ENCODE measurements around the gene TBX1.
A peak's percentile ranks its signal among the peaks of the same experiment; 100 is the strongest.

DNA sequence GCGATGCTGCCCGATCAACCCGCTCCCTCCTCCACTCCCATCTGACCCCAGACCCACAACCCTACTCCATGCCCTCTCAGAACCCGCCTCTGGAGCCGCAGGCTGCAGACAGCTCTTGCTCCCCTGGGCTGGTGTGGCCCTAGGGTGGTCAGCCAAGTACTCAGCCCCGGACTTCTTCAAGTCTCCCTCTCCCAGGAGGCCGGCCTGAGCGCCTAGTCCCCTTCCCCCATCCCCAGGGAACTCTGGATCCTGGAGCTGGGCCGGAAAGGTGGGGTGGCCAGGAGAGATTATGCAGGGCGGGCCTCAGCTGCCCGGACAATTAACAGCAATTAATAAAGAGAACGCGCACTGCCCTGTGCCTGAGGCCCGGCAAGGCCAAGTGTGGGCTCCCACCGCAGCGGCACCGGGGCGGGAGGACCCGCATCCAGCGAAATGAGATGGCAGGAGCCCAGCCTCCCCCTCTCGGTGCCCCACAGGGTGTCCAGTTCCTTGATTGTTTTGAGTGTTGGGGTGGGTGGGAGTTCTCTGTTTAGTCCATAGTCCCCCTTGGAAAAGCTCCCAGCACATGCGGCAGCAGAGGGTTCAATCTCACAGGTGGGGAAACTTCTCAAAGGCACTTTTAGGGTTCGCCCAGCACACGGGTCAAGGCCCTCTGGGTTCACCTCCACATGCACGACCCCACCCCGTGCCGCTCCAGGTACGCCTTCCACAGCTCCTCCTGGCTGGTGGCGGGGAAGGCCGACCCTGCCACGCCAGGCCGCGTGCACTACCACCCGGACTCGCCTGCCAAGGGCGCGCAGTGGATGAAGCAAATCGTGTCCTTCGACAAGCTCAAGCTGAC, 3.1 kb downstream of the TBX1 start:
- TF ChIP-seq, protein P1, sequence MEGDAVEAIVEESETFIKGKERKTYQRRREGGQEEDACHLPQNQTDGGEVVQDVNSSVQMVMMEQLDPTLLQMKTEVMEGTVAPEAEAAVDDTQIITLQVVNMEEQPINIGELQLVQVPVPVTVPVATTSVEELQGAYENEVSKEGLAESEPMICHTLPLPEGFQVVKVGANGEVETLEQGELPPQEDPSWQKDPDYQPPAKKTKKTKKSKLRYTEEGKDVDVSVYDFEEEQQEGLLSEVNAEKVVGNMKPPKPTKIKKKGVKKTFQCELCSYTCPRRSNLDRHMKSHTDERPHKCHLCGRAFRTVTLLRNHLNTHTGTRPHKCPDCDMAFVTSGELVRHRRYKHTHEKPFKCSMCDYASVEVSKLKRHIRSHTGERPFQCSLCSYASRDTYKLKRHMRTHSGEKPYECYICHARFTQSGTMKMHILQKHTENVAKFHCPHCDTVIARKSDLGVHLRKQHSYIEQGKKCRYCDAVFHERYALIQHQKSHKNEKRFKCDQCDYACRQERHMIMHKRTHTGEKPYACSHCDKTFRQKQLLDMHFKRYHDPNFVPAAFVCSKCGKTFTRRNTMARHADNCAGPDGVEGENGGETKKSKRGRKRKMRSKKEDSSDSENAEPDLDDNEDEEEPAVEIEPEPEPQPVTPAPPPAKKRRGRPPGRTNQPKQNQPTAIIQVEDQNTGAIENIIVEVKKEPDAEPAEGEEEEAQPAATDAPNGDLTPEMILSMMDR (IDR thresholded peaks at IDR 0.05; ENCODE audit: poor library complexity): no peak
- peak; percentile 69 for TF ChIP-seq EZH2 (IDR thresholded peaks at IDR 0.05; ENCODE audit: borderline replicate concordance)

Data from hepatocyte (in vitro differentiated cells).